K562 (cell line): ENCODE data around the gene NET1. TPM values are rescaled to one million over a fixed set of nuclear protein-coding genes. Genes with fewer than 3 reads are reported as not detected.
A peak's percentile ranks its signal among the peaks of the same experiment; 100 is the strongest.

ENCODE experiments used
- ATAC-seq: fragments of 200-7000 bp; cut with Tn5 transposase; 3 replicates; pipeline ENCODE4 v1.9.1; 2020; ENCODE audit warnings: moderate library complexity
- BruUV-seq: library from RNA; stranded (reverse); fragments of 400-500 nt; replicated peaks from 2 replicates; lab custom pipeline; 2021; lab: Mats Ljungman, UMichigan
- CTCF ChIA-PET: fragments of 300-600 bp; formaldehyde crosslinking; extraction: SDS; loops from one replicate; lab custom pipeline; 2021; ENCODE audit warnings: low intra/inter-chr PET ratio; lab: Yijun Ruan, JAX
- POLR2A ChIA-PET: fragments of 300-600, 350-650 bp; sonication (Branson Sonifier 250); formaldehyde crosslinking; extraction: SDS; loops from one replicate; lab custom pipeline; 2021; ENCODE audit warnings: antibody characterized with exemption, inconsistent platforms; lab: Yijun Ruan, JAX
- DNase-seq, 4 experiments: peaks; one replicate each; pipeline versions ENCODE4 v3.0.0 to v3.0.0-alpha.2; 2011 to 2018; ENCODE audit warnings: low spot score in 3 of 4, mixed read lengths in 3 of 4; ENCODE audit errors: extremely low read depth in 1 of 4
- FAIRE-seq: peaks from 2 replicates; lab custom pipeline; 2011; peaks lifted over from hg19 to GRCh38; lab: Jason Lieb, UNC
- H2AFZ ChIP-seq: 2 replicates; pipeline ENCODE4 v1.6.0; 2011; ENCODE audit warnings: low read depth, low read length, control low read depth, inconsistent platforms
- H3K27ac ChIP-seq: fragments of 200-600 bp; 3 replicates; pipeline ENCODE4 v1.8.0; 2011; ENCODE audit warnings: low read depth, mild to moderate bottlenecking, control low read depth, inconsistent platforms, low read length, moderate library complexity, mixed read lengths; ENCODE audit errors: extremely low read depth
- H3K27me3 ChIP-seq, 2 experiments: fragments of 300-600 bp in 1 of 2; 2 replicates in 1 of 2; 3 replicates in 1 of 2; pipeline versions ENCODE4 v1.6.0 to v1.8.0; 2011; ENCODE audit warnings: inconsistent platforms in 2 of 2, low read length in 2 of 2, mild to moderate bottlenecking in 1 of 2, mixed read lengths in 1 of 2, moderate library complexity in 1 of 2; ENCODE audit not compliant: control insufficient read depth in 2 of 2, insufficient read depth in 2 of 2
- H3K36me3 ChIP-seq: fragments of 300-600 bp; 3 replicates; pipeline ENCODE4 v1.8.0; 2011; ENCODE audit warnings: mild to moderate bottlenecking, low read length, inconsistent platforms; ENCODE audit not compliant: control insufficient read depth, insufficient read depth
- H3K4me1 ChIP-seq, 2 experiments: fragments of 200-600 bp in 1 of 2; replicated peaks in 1 of 2; 2 replicates in 1 of 2; 3 replicates in 1 of 2; pipeline versions ENCODE4 v1.5.1 to v1.8.0; 2011; ENCODE audit warnings: inconsistent platforms in 2 of 2, low read length in 2 of 2, mild to moderate bottlenecking in 1 of 2, mixed read lengths in 1 of 2, moderate library complexity in 1 of 2; ENCODE audit not compliant: control insufficient read depth in 2 of 2, insufficient read depth in 2 of 2
- H3K4me2 ChIP-seq: 2 replicates; pipeline ENCODE4 v1.6.1; 2011; ENCODE audit warnings: low read length, control low read depth, inconsistent platforms, mixed read lengths; ENCODE audit not compliant: insufficient read depth
- H3K4me3 ChIP-seq: fragments of 200-600 bp; sonication (generic), shearing (Covaris generic); 2 replicates; pipeline ENCODE4 v1.5.1; 2016; ENCODE audit warnings: control low read depth, inconsistent platforms
- H3K79me2 ChIP-seq: fragments of 200-600 bp; 3 replicates; pipeline ENCODE4 v1.8.0; 2011; ENCODE audit warnings: low read length, inconsistent platforms; ENCODE audit not compliant: control insufficient read depth, insufficient read depth
- H3K9ac ChIP-seq, 2 experiments: 2 replicates each; pipeline versions ENCODE4 v1.6.0 to v1.6.1; 2011; ENCODE audit warnings: low read depth in 2 of 2, low read length in 2 of 2, control low read depth in 1 of 2, inconsistent platforms in 1 of 2, mild to moderate bottlenecking in 1 of 2, mixed read lengths in 1 of 2; ENCODE audit not compliant: insufficient read depth in 1 of 2
- H3K9me1 ChIP-seq: one replicate; pipeline ENCODE4 v1.6.0; 2011; ENCODE audit warnings: inconsistent platforms, mild to moderate bottlenecking, low read length, moderate library complexity; ENCODE audit not compliant: control insufficient read depth, insufficient read depth
- H3K9me3 ChIP-seq: replicated peaks from 2 replicates; pipeline ENCODE4 v1.5.1; 2011; ENCODE audit warnings: low read depth, low read length, inconsistent platforms; ENCODE audit not compliant: control insufficient read depth, insufficient read depth
- H4K20me1 ChIP-seq: replicated peaks from 2 replicates; pipeline ENCODE4 v1.6.1; 2011; ENCODE audit warnings: low read length, inconsistent platforms, mixed read lengths; ENCODE audit not compliant: control insufficient read depth, insufficient read depth
- C11orf30 ChIP-seq: fragments of 450-650 bp; IDR thresholded peaks from 2 replicates; pipeline ENCODE4 v1.6.1; 2016; ENCODE audit warnings: low read depth, mild to moderate bottlenecking
- MAFF ChIP-seq: IDR thresholded peaks from 2 replicates; pipeline ENCODE4 v1.6.1; 2012; ENCODE audit warnings: low read length, improper control_type of control experiment
- MAFG ChIP-seq: fragments of 450-650 bp; conservative IDR thresholded peaks from 2 replicates; pipeline ENCODE4 v1.6.1; 2016; ENCODE audit warnings: missing genetic modification characterization, missing compliant biosample characterization
- MAFK ChIP-seq: IDR thresholded peaks from 2 replicates; pipeline ENCODE4 v1.6.1; 2011; ENCODE audit warnings: low read length, improper control_type of control experiment
- NFE2 ChIP-seq: IDR thresholded peaks from 2 replicates; pipeline ENCODE4 v1.6.1; 2014; ENCODE audit warnings: antibody characterized with exemption, low read depth
- TFAP4 ChIP-seq: sonication (generic); formaldehyde crosslinking; IDR thresholded peaks from 2 replicates; pipeline ENCODE4 v1.8.0; 2022; ENCODE audit warnings: missing genetic modification reagents, mild to moderate bottlenecking, moderate library complexity, borderline replicate concordance
- TRIM24 ChIP-seq, 2 experiments: fragments of 450-650 bp; IDR thresholded peaks; 2 replicates each; pipeline ENCODE4 v1.6.1; 2016
- YY1 ChIP-seq, 3 experiments: IDR thresholded peaks; 2 replicates each; pipeline ENCODE4 v1.6.1; 2011; ENCODE audit warnings: low read length in 2 of 3, mild to moderate bottlenecking in 2 of 3, moderate library complexity in 2 of 3, borderline replicate concordance in 1 of 3, control low read depth in 1 of 3, low read depth in 1 of 3; ENCODE audit not compliant: insufficient read depth in 3 of 3, insufficient replicate concordance in 2 of 3, control insufficient read depth in 1 of 3, insufficient read length in 1 of 3; ENCODE audit errors: extremely low read depth in 1 of 3
- ZNF3 ChIP-seq: fragments of 250-450 bp; sonication (Bioruptor Pico); IDR thresholded peaks from 2 replicates; pipeline ENCODE4 v1.5.0; 2021; ENCODE audit warnings: mild to moderate bottlenecking, moderate library complexity
- ZNF316 ChIP-seq: fragments of 450-650 bp; IDR thresholded peaks from 2 replicates; pipeline ENCODE4 v1.6.1; 2016
- WGBS: fragments of 100-300 bp; shearing (Covaris generic); methylation state at CpG from one replicate; pipeline ENCODE4 v1.1.6; 2016; ENCODE audit warnings: low coverage, mixed read lengths; ENCODE audit not compliant: insufficient coverage; ENCODE audit errors: missing lambda C conversion rate; 5-methylcytosine and 5-hydroxymethylcytosine counted together
- in situ Hi-C: fragments of 300-500 bp; cut with MboI; formaldehyde crosslinking; loops from 4 replicates; pipeline ENCODE4 v1.15.0; 2018; ENCODE audit warnings: inconsistent platforms, mixed read lengths
- intact Hi-C: fragments of 100-400 bp; cut with micrococcal nuclease; formaldehyde crosslinking; loops from 2 replicates; pipeline ENCODE4 v1.14.2; 2022
- polyA plus RNA-seq, 8 experiments: library from polyadenylated mRNA; depleted of rRNA in 4 of 8; stranded (reverse) in 5 of 8; unstranded in 3 of 8; fragments of >200 nt; fragmentation: Nextera tagmentation in 2 of 8; fragmentation: Illumina TruSeq in 1 of 8; extraction: Ambion mirVana in 2 of 8; extraction: Trizol in 1 of 8; gene quantifications; 2 replicates each; pipeline versions ENCODE4 v1.2.1 to v1.2.3, GENCODE V29; 2011 to 2014; ENCODE audit warnings: inconsistent platforms in 1 of 8, missing spikeins in 1 of 8
- total RNA-seq, 7 experiments: library from RNA; depleted of rRNA in 6 of 7; stranded (reverse); fragments of >200 nt in 6 of 7; fragmentation: Illumina TruSeq in 2 of 7; extraction: Trizol in 2 of 7; gene quantifications; 2 replicates each; pipeline versions ENCODE4 v1.2.1 to v1.2.3, GENCODE V29; 2011 to 2021; ENCODE audit warnings: low replicate concordance in 1 of 7

NET1 gene
- total and polyA plus RNA-seq, 9 of the 15 experiments (the other 6 are each of a cell fraction or from before 2014, with no cell fraction given) = 47.4 to 258 (median 106) TPM

GRCh38 chr10:5484205-5484604 lies 71.8 kb downstream of the NET1 start:
- DNase-seq = peak in 1 of 4 experiments; percentile 43
- H3K79me2 ChIP-seq = peaks cover 90% of the 10 kb centered on the region
- TF ChIP-seq TRIM24 (IDR thresholded peaks at IDR 0.05) = no peak
- peak; percentile 60 for TF ChIP-seq C11orf30
- no peak for TF ChIP-seq YY1 (IDR thresholded peaks at IDR 0.05; ENCODE audit: borderline replicate concordance in 1 of 3, control insufficient read depth in 1 of 3, extremely low read depth in 1 of 3, insufficient read depth in 3 of 3, insufficient read length in 1 of 3, insufficient replicate concordance in 2 of 3, low read depth in 1 of 3, low read length in 2 of 3)
- TF ChIP-seq MAFG (tag) = 0 out of 2 replicates have a peak, but pooled peaks have one; percentile 22
- TF ChIP-seq NFE2 = peak; percentile 61
- TF ChIP-seq ZNF316 = peak; percentile 65; the same call in 1 of the 2 replicates
- TF ChIP-seq ZNF3 (CRISPR knock-in tag) = 0 out of 2 replicates have a peak, but pooled peaks have one; percentile 28
- TF ChIP-seq MAFK = 0 out of 2 replicates have a peak, but pooled peaks have one; percentile 21
- peak; percentile 16; the same call in 1 of the 2 replicates for TF ChIP-seq MAFF
- peak; percentile 11; the same call in 1 of the 2 replicates for TF ChIP-seq TFAP4 (CRISPR knock-in tag)
- H3K4me1 ChIP-seq = peaks cover 51 to 72% of the 10 kb centered on the region in 2 experiments
- no peak for ATAC-seq
- BruUV-seq = no TSS peak
- no peak overlapping the region for H3K9ac ChIP-seq
- H3K9me3 ChIP-seq = no peaks in the 10 kb centered on the region
- 37% methylated on average over 3 of the region's 3 CpGs for WGBS
- ChIA-PET CTCF (no interaction called here), POLR2A (interaction anchor here (0.5 to 1.9 kb wide), 7 partner anchors 11 to 951 kb away, joined by 3 to 6 read pairs (median 3); no protein-coding TSS in a partner anchor)
- in situ Hi-C loops (no loop called here), intact Hi-C loops (loop anchor here (5.0 kb wide), 1 partner anchor 63 kb away; no protein-coding TSS in a partner anchor)
- H4K20me1 ChIP-seq = no peaks in the 10 kb centered on the region
- no peak overlapping the region for H3K27ac ChIP-seq
- H2AFZ ChIP-seq = no peak overlapping the region
- FAIRE-seq = no peak
- peak overlapping the region; percentile 20 for H3K4me2 ChIP-seq
- no peaks in the 10 kb centered on the region for H3K27me3 ChIP-seq
- H3K4me3 ChIP-seq = 0 out of 2 replicates have a peak overlapping the region, but pooled peaks have one; percentile 43
- H3K9me1 ChIP-seq = no peaks in the 10 kb centered on the region
- peaks cover 22% of the 10 kb centered on the region for H3K36me3 ChIP-seq
